Subcutaneous adipose tissue (tissue), 4 donors: ENCODE data around the gene EPHA2. TPM values are rescaled to one million over a fixed set of nuclear protein-coding genes. Genes with fewer than 3 reads are reported as not detected.

ENCODE experiments used
- CTCF ChIP-seq: fragments of 450-650 bp; IDR thresholded peaks from one replicate; pipeline ENCODE4 v1.5.1; 2016; ENCODE audit warnings: low read depth, mild to moderate bottlenecking, control low read depth, antibody characterized with exemption, moderate library complexity
- total RNA-seq, 4 donors: library from RNA; depleted of rRNA; stranded (reverse); fragments of >200 nt; gene quantifications; one replicate each; pipeline ENCODE4 v1.1.0, GENCODE V29; 2016

EPHA2 gene
- total RNA-seq, 4 donors from 2014 or later = 3.6 to 20.3 (median 7.3) TPM

GRCh38 chr1:16088996-16089395, 66.9 kb downstream of the EPHA2 start:
- no peak for TF ChIP-seq CTCF

- TF ChIP-seq CTCF = no peak
Observed at GRCh38 chr1:16088351-16088911, 67.4 kb downstream of the EPHA2 start.

- no peak for TF ChIP-seq CTCF
Observed at GRCh38 chr1:16087733-16088132, 68.1 kb downstream of the EPHA2 start.

GRCh38 chr1:16085522-16085921, 70.3 kb downstream of the EPHA2 start:
- TF ChIP-seq CTCF = no peak

- TF ChIP-seq CTCF = no peak
Observed at GRCh38 chr1:16083486-16083885, 72.4 kb downstream of the EPHA2 start.

GRCh38 chr1:16082283-16083038, 73.4 kb downstream of the EPHA2 start:
- no peak for TF ChIP-seq CTCF

- TF ChIP-seq CTCF = no peak
Observed at GRCh38 chr1:16081636-16082035, 74.2 kb downstream of the EPHA2 start.
